Esophagus squamous epithelium (tissue), 5 donors: ENCODE data around the gene PPP1R14B. TPM values are rescaled to one million over a fixed set of nuclear protein-coding genes. Genes with fewer than 3 reads are reported as not detected.

Experiments
- DNase-seq: peaks from one replicate; lab custom pipeline; 2025; lab: John Stamatoyannopoulos, UW
- H3K27ac ChIP-seq, 4 donors: fragments of 200-600 bp; sonication (generic); one replicate each; pipeline ENCODE4 v1.5.1; 2016 to 2019; ENCODE audit warnings: mild to moderate bottlenecking in 1 of 4
- H3K27me3 ChIP-seq, 4 donors: fragments of 200-600 bp; sonication (generic); 1 replicate in 3 of 4; 2 replicates in 1 of 4; pipeline versions ENCODE4 v1.5.1 to v1.6.0; 2017 to 2021; ENCODE audit warnings: antibody characterized with exemption in 1 of 4
- H3K36me3 ChIP-seq, 3 donors: fragments of 200-600 bp; sonication (generic); one replicate each; pipeline ENCODE4 v1.5.1; 2016 to 2019
- H3K4me1 ChIP-seq, 3 donors: fragments of 200-600 bp; sonication (generic); one replicate each; pipeline ENCODE4 v1.5.1; 2017 to 2019
- H3K4me3 ChIP-seq, 4 donors: fragments of 200-600 bp; sonication (generic); 1 replicate in 3 of 4; 2 replicates in 1 of 4; pipeline ENCODE4 v1.5.1; 2016 to 2019; ENCODE audit warnings: mild to moderate bottlenecking in 2 of 4, moderate library complexity in 1 of 4
- H3K9me3 ChIP-seq, 3 donors: fragments of 200-600 bp; sonication (generic); one replicate each; pipeline ENCODE4 v1.5.1; 2016 to 2019
- CTCF ChIP-seq, 6 experiments: fragments of 450-650 bp in 4 of 6; fragments of 200-600 bp in 2 of 6; sonication (generic) in 2 of 6; IDR thresholded peaks; one replicate each; pipeline ENCODE4 v1.5.1; 2016 to 2019; ENCODE audit warnings: antibody characterized with exemption in 6 of 6, mild to moderate bottlenecking in 4 of 6, moderate library complexity in 4 of 6
- POLR2A ChIP-seq, 4 donors: fragments of 450-650 bp; IDR thresholded peaks; one replicate each; pipeline ENCODE4 v1.6.1; 2017; ENCODE audit warnings: antibody characterized with exemption in 4 of 4, mild to moderate bottlenecking in 4 of 4, moderate library complexity in 3 of 4
- WGBS, 2 donors: methylation state at CpG; one replicate each; pipeline ENCODE4 v1.1.5; 2018; 5-methylcytosine and 5-hydroxymethylcytosine counted together
- intact Hi-C: fragments of 100-400 bp; cut with DNase I; formaldehyde crosslinking; loops from one replicate; pipeline ENCODE4 v1.15.0; 2022
- total RNA-seq, 4 donors: library from RNA; depleted of rRNA; stranded (reverse); fragments of >200 nt; gene quantifications; one replicate each; pipeline ENCODE4 v1.1.0, GENCODE V29; 2016
- donor health status: DM: yes; HTN: yes; CAD: no.

Gene PPP1R14B
- total RNA-seq, 4 donors from 2014 or later: 137 to 279 (median 203) TPM

DNA sequence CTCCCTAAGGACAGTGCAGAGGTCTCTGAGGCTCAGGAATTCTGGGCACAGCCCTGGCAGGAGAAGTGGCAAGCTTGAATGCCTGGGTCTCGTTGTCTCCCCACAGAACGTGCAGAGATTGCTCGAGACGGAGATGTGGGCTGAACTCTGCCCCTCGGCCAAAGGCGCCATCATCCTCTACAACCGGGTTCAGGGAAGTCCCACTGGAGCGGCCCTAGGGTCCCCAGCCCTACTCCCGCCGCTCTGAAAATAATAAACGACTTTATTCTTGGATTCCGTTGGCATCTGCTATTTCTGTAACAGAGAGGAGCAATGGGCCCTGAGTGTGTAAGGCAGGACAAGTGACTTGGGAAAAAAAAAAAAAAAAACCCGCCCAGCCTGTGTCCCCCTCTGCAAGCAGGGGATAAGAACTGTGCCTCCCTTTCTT, 17.0 kb downstream of the PPP1R14B start:
- H3K9me3 ChIP-seq: no peaks in the 10 kb centered on the region
- intact Hi-C loops: no loop called here
- peak overlapping the region; percentile 55 to 88 (median 82) for H3K4me3 ChIP-seq
- 19 to 30% methylated on average over 5 to 11 of the region's 13 CpGs for WGBS, 2 donors
- H3K27me3 ChIP-seq: no peaks in the 10 kb centered on the region
- DNase-seq: no peak
- no peak for TF ChIP-seq POLR2A (IDR thresholded peaks at IDR 0.05)
- no peak for TF ChIP-seq CTCF (IDR thresholded peaks at IDR 0.05)
- H3K4me1 ChIP-seq: peaks cover 32 to 90% (median 51%) of the 10 kb centered on the region in 3 donors
- H3K27ac ChIP-seq: peak overlapping the region; percentile 86 to 97 (median 94)
- H3K36me3 ChIP-seq: no peaks in the 10 kb centered on the region

GRCh38 chr11:64229090-64229743, 17.5 kb downstream of the PPP1R14B start:
- Histone ChIP-seq H3K9me3 (no peaks in the 10 kb centered on the region), H3K36me3 (no peaks in the 10 kb centered on the region), H3K27ac (peak overlapping the region; percentile 86 to 97 (median 94)), H3K4me1 (peaks cover 32 to 95% (median 52%) of the 10 kb centered on the region in 3 donors), H3K4me3 (peak overlapping the region in 1 of 4 donors; percentile 84), H3K27me3 (no peaks in the 10 kb centered on the region)
- DNase-seq: no peak
- WGBS, 2 donors: 92 to 100% methylated on average over 1 to 2 of the region's 12 CpGs
- TF ChIP-seq POLR2A (IDR thresholded peaks at IDR 0.05) (no peak), CTCF (IDR thresholded peaks at IDR 0.05) (no peak)
- intact Hi-C loops: no loop called here

GRCh38 chr11:64227405-64227956, 19.3 kb downstream of the PPP1R14B start:
- 35% methylated on average over 2 of the region's 3 CpGs for WGBS, 2 donors
- Histone ChIP-seq H3K27me3 (no peaks in the 10 kb centered on the region), H3K4me3 (peak overlapping the region; percentile 60 to 91 (median 84)), H3K27ac (peak overlapping the region; percentile 90 to 97 (median 93)), H3K4me1 (peaks cover 26 to 95% (median 44%) of the 10 kb centered on the region in 3 donors), H3K36me3 (peaks cover 0 to 10% (median 0%) of the 10 kb centered on the region in 3 donors), H3K9me3 (no peaks in the 10 kb centered on the region)
- DNase-seq: no peak
- TF ChIP-seq POLR2A (IDR thresholded peaks at IDR 0.05) (no peak), CTCF (IDR thresholded peaks at IDR 0.05) (no peak)
- intact Hi-C loops: no loop called here

GRCh38 chr11:64226507-64227051, 20.2 kb downstream of the PPP1R14B start:
- Histone ChIP-seq H3K27ac (peak overlapping the region; percentile 90 to 97 (median 93)), H3K27me3 (no peaks in the 10 kb centered on the region), H3K36me3 (peaks cover 0 to 12% (median 0%) of the 10 kb centered on the region in 3 donors), H3K9me3 (no peaks in the 10 kb centered on the region), H3K4me3 (peak overlapping the region; percentile 60 to 91 (median 84)), H3K4me1 (peaks cover 26 to 88% (median 39%) of the 10 kb centered on the region in 3 donors)
- intact Hi-C loops: no loop called here
- TF ChIP-seq CTCF (IDR thresholded peaks at IDR 0.05) (no peak), POLR2A (IDR thresholded peaks at IDR 0.05) (peak in 2 of 4 donors; percentile 9 to 17)
- no peak for DNase-seq
- 40% methylated on average over 1 of the region's 26 CpGs; no CpG with 5 or more reads in 1 of the 2 donors for WGBS, 2 donors
